Tibial nerve (tissue), 4 donors: ENCODE results near the gene IQGAP2.
"Not testable (repeated sequence)": the region's sequence is repeated elsewhere in the genome, so short reads cannot be mapped to it uniquely, and the experiment has no call there.

Experiments used
- CTCF ChIP-seq, 5 experiments: fragments of 200-600 bp in 3 of 5; fragments of 450-650 bp in 2 of 5; sonication (generic) in 3 of 5; IDR thresholded peaks; one replicate each; pipeline ENCODE4 v1.5.1; 2016 to 2019; ENCODE audit warnings: antibody characterized with exemption in 5 of 5, mild to moderate bottlenecking in 3 of 5, moderate library complexity in 2 of 5
- EP300 ChIP-seq, 2 donors: sonication (generic); formaldehyde crosslinking; IDR thresholded peaks; one replicate each; pipeline ENCODE4 v1.6.1; 2017; ENCODE audit warnings: antibody characterized with exemption in 2 of 2, mild to moderate bottlenecking in 1 of 2
- POLR2A ChIP-seq, 2 donors: fragments of 450-650 bp; IDR thresholded peaks; one replicate each; pipeline ENCODE4 v1.6.1; 2017; ENCODE audit warnings: antibody characterized with exemption in 2 of 2, mild to moderate bottlenecking in 2 of 2, moderate library complexity in 2 of 2

- TF ChIP-seq CTCF, POLR2A, EP300 (IDR thresholded peaks at IDR 0.05): not testable (repeated sequence)
These were observed 277.7 kb downstream of the IQGAP2 start for GRCh38 chr5:76680826-76681225.
